ENCODE measurements around the gene ABCB9. TPM values are rescaled to one million over a fixed set of nuclear protein-coding genes. Genes with fewer than 3 reads are reported as not detected.

Gene ABCB9
- total RNA-seq, 1 experiment from 2014 or later, result 32.7 TPM

GRCh38 chr12:122979001-122979907 is 13.0 kb upstream of the ABCB9 start:
- Histone ChIP-seq H3K4me3 (ENCODE audit: low read depth in 2 of 2, low read length in 2 of 2) (peak overlapping the region; percentile 69 to 78), H3K27ac (ENCODE audit: low read length) (peak overlapping the region; percentile 92), H3K4me1 (ENCODE audit: control insufficient read depth, insufficient read depth, low read length) (peaks cover 46% of the 10 kb centered on the region), H3K9me3 (ENCODE audit: control insufficient read depth, insufficient read depth, low read depth, low read length) (no peaks in the 10 kb centered on the region), H3K36me3 (ENCODE audit: control insufficient read depth, insufficient read depth, low read length) (peaks cover 7% of the 10 kb centered on the region; the same call in 1 of the 2 replicates), H3K27me3 (ENCODE audit: control insufficient read depth, insufficient read depth, low read length) (no peaks in the 10 kb centered on the region)
- intact Hi-C loops (cut with micrococcal nuclease; ENCODE audit: unreplicated experiment) (no loop called here), in situ Hi-C loops (cut with HindIII; ENCODE audit: low pct_unique_long_range_greater_than_20kb, low sequenced_read_pairs) (no loop called here)
- ATAC-seq (no peak), DNase-seq (ENCODE audit: low read depth, low spot score) (no peak)
- CTCF ChIA-PET, result interaction anchor here (0.5 kb wide), 1 partner anchor 171 kb away, joined by 5 read pairs; the partner anchor contains the start of gene PITPNM2
- POLR2A ChIA-PET, result interaction anchor here (0.5 to 0.6 kb wide), 2 partner anchors 31 to 151 kb away, joined by 3 to 5 read pairs; no protein-coding TSS in a partner anchor
- TF ChIP-seq TCF7L2 (IDR thresholded peaks at IDR 0.05; ENCODE audit: low read depth, low read length) (no peak), CTCF (IDR thresholded peaks at IDR 0.05) (no peak), POLR2AphosphoS5 (IDR thresholded peaks at IDR 0.05; ENCODE audit: low read depth, low read length) (no peak), REST (IDR thresholded peaks at IDR 0.05; ENCODE audit: insufficient read depth in 1 of 2, low read depth in 2 of 2, low read length in 1 of 2) (no peak), SIN3A (IDR thresholded peaks at IDR 0.05; ENCODE audit: borderline replicate concordance, insufficient read depth, low read depth, low read length) (no peak)
- BruUV-seq (replicated peaks), result no TSS peak

- no peak overlapping the region for H3K27ac ChIP-seq (ENCODE audit: low read length)
- ATAC-seq (no peak), DNase-seq (ENCODE audit: low read depth, low spot score) (no peak)
- TF ChIP-seq POLR2AphosphoS5 (IDR thresholded peaks at IDR 0.05; ENCODE audit: low read depth, low read length) (no peak), REST (IDR thresholded peaks at IDR 0.05; ENCODE audit: insufficient read depth in 1 of 2, low read depth in 2 of 2, low read length in 1 of 2) (no peak), CTCF (IDR thresholded peaks at IDR 0.05) (no peak), SIN3A (IDR thresholded peaks at IDR 0.05; ENCODE audit: borderline replicate concordance, insufficient read depth, low read depth, low read length) (no peak), TCF7L2 (IDR thresholded peaks at IDR 0.05; ENCODE audit: low read depth, low read length) (no peak)
- CTCF ChIA-PET, result interaction anchor here (0.5 kb wide), 1 partner anchor 172 kb away, joined by 5 read pairs; the partner anchor contains the start of gene PITPNM2
- no peaks in the 10 kb centered on the region for H3K27me3 ChIP-seq (ENCODE audit: control insufficient read depth, insufficient read depth, low read length)
- H3K4me1 ChIP-seq (ENCODE audit: control insufficient read depth, insufficient read depth, low read length), result peaks cover 39% of the 10 kb centered on the region
- no peaks in the 10 kb centered on the region for H3K9me3 ChIP-seq (ENCODE audit: control insufficient read depth, insufficient read depth, low read depth, low read length)
- intact Hi-C loops (cut with micrococcal nuclease; ENCODE audit: unreplicated experiment) (no loop called here), in situ Hi-C loops (cut with HindIII; ENCODE audit: low pct_unique_long_range_greater_than_20kb, low sequenced_read_pairs) (no loop called here)
- H3K4me3 ChIP-seq (ENCODE audit: low read depth in 2 of 2, low read length in 2 of 2), result no peak overlapping the region
- BruUV-seq (replicated peaks), result no TSS peak
- POLR2A ChIA-PET, result no interaction called here
- peaks cover 7% of the 10 kb centered on the region; the same call in 1 of the 2 replicates for H3K36me3 ChIP-seq (ENCODE audit: control insufficient read depth, insufficient read depth, low read length)
Observed at GRCh38 chr12:122978507-122978955, 12.3 kb upstream of the ABCB9 start.
